Measurements from ENCODE around the gene AHCTF1. TPM values are rescaled to one million over a fixed set of nuclear protein-coding genes. Genes with fewer than 3 reads are reported as not detected.

AHCTF1 gene
- total RNA-seq, 1 donor from 2014 or later: 44.0 TPM

GRCh38 chr1:246838118-246838456, 93.7 kb downstream of the AHCTF1 start:
- H3K4me2 ChIP-seq (ENCODE audit: low read length): no peak overlapping the region
- H3K27me3 ChIP-seq (ENCODE audit: insufficient read depth, low read length): no peaks in the 10 kb centered on the region
- Mint-ChIP-seq H3K27me3 (ENCODE audit: low read depth, unreplicated experiment) (no peaks in the 10 kb centered on the region), H3K36me3 (ENCODE audit: low read depth, unreplicated experiment) (peaks cover 4% of the 10 kb centered on the region), H3K9me3 (ENCODE audit: unreplicated experiment) (no peaks in the 10 kb centered on the region), H3K4me3 (ENCODE audit: unreplicated experiment) (no peak overlapping the region), H3K27ac (ENCODE audit: unreplicated experiment) (no peak overlapping the region), H3K4me1 (ENCODE audit: low read depth, unreplicated experiment) (peaks cover 5% of the 10 kb centered on the region)
- FAIRE-seq (no peak), DNase-seq (ENCODE audit: low read depth) (no peak)
- H4K20me1 ChIP-seq (ENCODE audit: insufficient read depth, low read length): no peaks in the 10 kb centered on the region
- H3K4me1 ChIP-seq (ENCODE audit: insufficient read depth, low read length): no peaks in the 10 kb centered on the region
- H2AFZ ChIP-seq (ENCODE audit: low read depth, low read length): no peak overlapping the region
- H3K27ac ChIP-seq (ENCODE audit: low read depth, low read length): no peak overlapping the region
- no peaks in the 10 kb centered on the region for H3K9me3 ChIP-seq (ENCODE audit: insufficient read depth, low read depth, low read length)
- TF ChIP-seq EZH2 (IDR thresholded peaks at IDR 0.05; ENCODE audit: insufficient read depth, low read length): no peak
- no peak for TF ChIP-seq CTCF (IDR thresholded peaks at IDR 0.05; ENCODE audit: insufficient read depth, low read depth, low read length)
- no peak overlapping the region for H3K9ac ChIP-seq (ENCODE audit: low read length)
- no peaks in the 10 kb centered on the region for H3K36me3 ChIP-seq (ENCODE audit: insufficient read depth, low read length)
- H3K4me3 ChIP-seq (ENCODE audit: insufficient read depth, low read depth, low read length): no peak overlapping the region
- H3K79me2 ChIP-seq (ENCODE audit: insufficient read depth, low read length): no peaks in the 10 kb centered on the region

GRCh38 chr1:246837418-246838117, 94.2 kb downstream of the AHCTF1 start:
- Histone ChIP-seq H3K4me2 (ENCODE audit: low read length) (no peak overlapping the region), H2AFZ (ENCODE audit: low read depth, low read length) (no peak overlapping the region), H3K79me2 (ENCODE audit: insufficient read depth, low read length) (no peaks in the 10 kb centered on the region), H3K4me3 (ENCODE audit: insufficient read depth, low read depth, low read length) (no peak overlapping the region), H3K36me3 (ENCODE audit: insufficient read depth, low read length) (no peaks in the 10 kb centered on the region), H3K27ac (ENCODE audit: low read depth, low read length) (no peak overlapping the region), H4K20me1 (ENCODE audit: insufficient read depth, low read length) (no peaks in the 10 kb centered on the region), H3K27me3 (ENCODE audit: insufficient read depth, low read length) (no peaks in the 10 kb centered on the region), H3K9me3 (ENCODE audit: insufficient read depth, low read depth, low read length) (no peaks in the 10 kb centered on the region), H3K4me1 (ENCODE audit: insufficient read depth, low read length) (no peaks in the 10 kb centered on the region), H3K9ac (ENCODE audit: low read length) (no peak overlapping the region)
- Mint-ChIP-seq H3K36me3 (ENCODE audit: low read depth, unreplicated experiment) (no peaks in the 10 kb centered on the region), H3K9me3 (ENCODE audit: unreplicated experiment) (no peaks in the 10 kb centered on the region), H3K27me3 (ENCODE audit: low read depth, unreplicated experiment) (no peaks in the 10 kb centered on the region), H3K27ac (ENCODE audit: unreplicated experiment) (no peak overlapping the region), H3K4me3 (ENCODE audit: unreplicated experiment) (no peak overlapping the region), H3K4me1 (ENCODE audit: low read depth, unreplicated experiment) (peaks cover 5% of the 10 kb centered on the region)
- TF ChIP-seq EZH2 (IDR thresholded peaks at IDR 0.05; ENCODE audit: insufficient read depth, low read length) (no peak), CTCF (IDR thresholded peaks at IDR 0.05; ENCODE audit: insufficient read depth, low read depth, low read length) (no peak)
- no peak for DNase-seq (ENCODE audit: low read depth)
- no peak for FAIRE-seq

GRCh38 chr1:246836209-246836966, 95.4 kb downstream of the AHCTF1 start:
- Histone ChIP-seq H2AFZ (ENCODE audit: low read depth, low read length) (no peak overlapping the region), H3K27ac (ENCODE audit: low read depth, low read length) (no peak overlapping the region), H3K9me3 (ENCODE audit: insufficient read depth, low read depth, low read length) (no peaks in the 10 kb centered on the region), H3K4me1 (ENCODE audit: insufficient read depth, low read length) (no peaks in the 10 kb centered on the region), H3K4me3 (ENCODE audit: insufficient read depth, low read depth, low read length) (no peak overlapping the region), H3K36me3 (ENCODE audit: insufficient read depth, low read length) (no peaks in the 10 kb centered on the region), H3K79me2 (ENCODE audit: insufficient read depth, low read length) (no peaks in the 10 kb centered on the region), H3K9ac (ENCODE audit: low read length) (no peak overlapping the region), H3K4me2 (ENCODE audit: low read length) (no peak overlapping the region), H3K27me3 (ENCODE audit: insufficient read depth, low read length) (no peaks in the 10 kb centered on the region), H4K20me1 (ENCODE audit: insufficient read depth, low read length) (no peaks in the 10 kb centered on the region)
- DNase-seq (ENCODE audit: low read depth) (peak; percentile 29), FAIRE-seq (no peak)
- H3K4me1 Mint-ChIP-seq (ENCODE audit: low read depth, unreplicated experiment): peaks cover 5% of the 10 kb centered on the region
- no peak for TF ChIP-seq EZH2 (IDR thresholded peaks at IDR 0.05; ENCODE audit: insufficient read depth, low read length)
- no peak for TF ChIP-seq CTCF (IDR thresholded peaks at IDR 0.05; ENCODE audit: insufficient read depth, low read depth, low read length)
- peaks cover 2% of the 10 kb centered on the region for H3K9me3 Mint-ChIP-seq (ENCODE audit: unreplicated experiment)
- peaks cover 2% of the 10 kb centered on the region for H3K36me3 Mint-ChIP-seq (ENCODE audit: low read depth, unreplicated experiment)
- H3K4me3 Mint-ChIP-seq (ENCODE audit: unreplicated experiment): no peak overlapping the region
- peak overlapping the region; percentile 20 for H3K27ac Mint-ChIP-seq (ENCODE audit: unreplicated experiment)
- no peaks in the 10 kb centered on the region for H3K27me3 Mint-ChIP-seq (ENCODE audit: low read depth, unreplicated experiment)
